Measurements from ENCODE around the gene MED28.

Gene MED28

GRCh38 chr4:17646693-17647092 is 32.3 kb downstream of the MED28 start:
- Histone ChIP-seq H4K20me1 (ENCODE audit: insufficient read depth, low read length, poor library complexity, severe bottlenecking) (no peaks in the 10 kb centered on the region), H3K9ac (ENCODE audit: low read depth, low read length, poor library complexity, severe bottlenecking) (no peak overlapping the region), H3K27me3 (ENCODE audit: insufficient read depth, low read length, poor library complexity, severe bottlenecking) (no peaks in the 10 kb centered on the region), H3K4me2 (ENCODE audit: low read depth, low read length, poor library complexity, severe bottlenecking) (no peak overlapping the region), H3K9me3 (ENCODE audit: insufficient read depth, low read depth, low read length) (no peaks in the 10 kb centered on the region), H3K4me1 (ENCODE audit: insufficient read depth, low read length, poor library complexity, severe bottlenecking) (peaks cover 3% of the 10 kb centered on the region), H3F3A (ENCODE audit: low read depth) (no peaks in the 10 kb centered on the region), H3K36me3 (ENCODE audit: insufficient read depth, low read length) (no peaks in the 10 kb centered on the region), H3K4me3 (ENCODE audit: low read length, poor library complexity, severe bottlenecking) (no peak overlapping the region), H2AFZ (ENCODE audit: low read length) (no peak overlapping the region), H3K79me2 (ENCODE audit: insufficient read depth, low read length) (no peaks in the 10 kb centered on the region), H3K9me2 (replicated peaks; ENCODE audit: low read depth, low read length) (no peaks in the 10 kb centered on the region)
- no peak for TF ChIP-seq CTCF (conservative IDR thresholded peaks at IDR 0.05; ENCODE audit: low read length)

- peaks cover 5% of the 10 kb centered on the region for H3K4me1 ChIP-seq (ENCODE audit: insufficient read depth, low read length, poor library complexity, severe bottlenecking)
- no peak overlapping the region for H3K9ac ChIP-seq (ENCODE audit: low read depth, low read length, poor library complexity, severe bottlenecking)
- no peak for TF ChIP-seq EZH2phosphoT487 (IDR thresholded peaks at IDR 0.05; ENCODE audit: borderline replicate concordance)
- TF ChIP-seq CTCF (conservative IDR thresholded peaks at IDR 0.05; ENCODE audit: low read length) = no peak
- H3F3A ChIP-seq (ENCODE audit: low read depth) = no peaks in the 10 kb centered on the region
- H3K79me2 ChIP-seq (ENCODE audit: insufficient read depth, low read length) = no peaks in the 10 kb centered on the region
- no peaks in the 10 kb centered on the region for H3K27me3 ChIP-seq (ENCODE audit: insufficient read depth, low read length, poor library complexity, severe bottlenecking)
- no peaks in the 10 kb centered on the region for H3K36me3 ChIP-seq (ENCODE audit: insufficient read depth, low read length)
- no peaks in the 10 kb centered on the region for H3K9me3 ChIP-seq (ENCODE audit: insufficient read depth, low read depth, low read length)
- no peak overlapping the region for H2AFZ ChIP-seq (ENCODE audit: low read length)
- no peaks in the 10 kb centered on the region for H3K9me2 ChIP-seq (replicated peaks; ENCODE audit: low read depth, low read length)
- no peak overlapping the region for H3K4me3 ChIP-seq (ENCODE audit: low read length, poor library complexity, severe bottlenecking)
- no peaks in the 10 kb centered on the region for H4K20me1 ChIP-seq (ENCODE audit: insufficient read depth, low read length, poor library complexity, severe bottlenecking)
- no peak overlapping the region for H3K4me2 ChIP-seq (ENCODE audit: low read depth, low read length, poor library complexity, severe bottlenecking)
Measured at GRCh38 chr4:17647176-17647806, 32.9 kb downstream of the MED28 start.

- H3K4me2 ChIP-seq (ENCODE audit: low read depth, low read length, poor library complexity, severe bottlenecking) = no peak overlapping the region
- H3F3A ChIP-seq (ENCODE audit: low read depth) = no peaks in the 10 kb centered on the region
- no peaks in the 10 kb centered on the region for H3K27me3 ChIP-seq (ENCODE audit: insufficient read depth, low read length, poor library complexity, severe bottlenecking)
- no peak overlapping the region for H3K4me3 ChIP-seq (ENCODE audit: low read length, poor library complexity, severe bottlenecking)
- peak; percentile 30 for TF ChIP-seq CTCF (conservative IDR thresholded peaks at IDR 0.05; ENCODE audit: low read length)
- TF ChIP-seq EZH2phosphoT487 (IDR thresholded peaks at IDR 0.05; ENCODE audit: borderline replicate concordance) = no peak
- H3K4me1 ChIP-seq (ENCODE audit: insufficient read depth, low read length, poor library complexity, severe bottlenecking) = peaks cover 5% of the 10 kb centered on the region
- H3K79me2 ChIP-seq (ENCODE audit: insufficient read depth, low read length) = no peaks in the 10 kb centered on the region
- H3K9me2 ChIP-seq (replicated peaks; ENCODE audit: low read depth, low read length) = no peaks in the 10 kb centered on the region
- no peaks in the 10 kb centered on the region for H3K9me3 ChIP-seq (ENCODE audit: insufficient read depth, low read depth, low read length)
- no peak overlapping the region for H2AFZ ChIP-seq (ENCODE audit: low read length)
- no peaks in the 10 kb centered on the region for H3K36me3 ChIP-seq (ENCODE audit: insufficient read depth, low read length)
- no peaks in the 10 kb centered on the region for H4K20me1 ChIP-seq (ENCODE audit: insufficient read depth, low read length, poor library complexity, severe bottlenecking)
- H3K9ac ChIP-seq (ENCODE audit: low read depth, low read length, poor library complexity, severe bottlenecking) = no peak overlapping the region
Measured at GRCh38 chr4:17647927-17648326, 33.5 kb downstream of the MED28 start.
